ENCODE results near the gene MEF2A.
"Not testable (repeated sequence)": the region's sequence is repeated elsewhere in the genome, so short reads cannot be mapped to it uniquely, and the experiment has no call there.

Gene MEF2A

DNA sequence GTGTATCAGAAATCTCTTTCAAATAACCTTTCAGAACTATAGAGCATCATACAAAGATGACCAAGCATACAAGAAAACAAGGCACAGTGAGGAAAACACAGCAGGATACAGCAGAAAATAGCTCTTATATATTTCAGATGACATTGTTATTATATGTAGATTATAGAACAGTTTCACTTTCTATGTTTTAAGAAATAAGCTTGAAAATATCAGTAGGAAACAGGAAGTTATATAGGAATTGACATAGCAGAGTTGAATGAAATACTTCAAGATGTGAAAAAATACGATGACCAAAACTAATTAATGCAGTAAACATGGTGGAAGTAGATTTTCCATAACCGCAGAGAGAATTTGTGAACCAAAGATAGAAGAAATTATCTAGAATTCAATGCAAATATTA, 92.2 kb downstream of the MEF2A start:
- no peak for DNase-seq

GRCh38 chr15:99662903-99663302, 97.1 kb downstream of the MEF2A start:
- no peak for DNase-seq

GRCh38 chr15:99666073-99666472, 100.3 kb downstream of the MEF2A start:
- not testable (repeated sequence) for DNase-seq

DNA sequence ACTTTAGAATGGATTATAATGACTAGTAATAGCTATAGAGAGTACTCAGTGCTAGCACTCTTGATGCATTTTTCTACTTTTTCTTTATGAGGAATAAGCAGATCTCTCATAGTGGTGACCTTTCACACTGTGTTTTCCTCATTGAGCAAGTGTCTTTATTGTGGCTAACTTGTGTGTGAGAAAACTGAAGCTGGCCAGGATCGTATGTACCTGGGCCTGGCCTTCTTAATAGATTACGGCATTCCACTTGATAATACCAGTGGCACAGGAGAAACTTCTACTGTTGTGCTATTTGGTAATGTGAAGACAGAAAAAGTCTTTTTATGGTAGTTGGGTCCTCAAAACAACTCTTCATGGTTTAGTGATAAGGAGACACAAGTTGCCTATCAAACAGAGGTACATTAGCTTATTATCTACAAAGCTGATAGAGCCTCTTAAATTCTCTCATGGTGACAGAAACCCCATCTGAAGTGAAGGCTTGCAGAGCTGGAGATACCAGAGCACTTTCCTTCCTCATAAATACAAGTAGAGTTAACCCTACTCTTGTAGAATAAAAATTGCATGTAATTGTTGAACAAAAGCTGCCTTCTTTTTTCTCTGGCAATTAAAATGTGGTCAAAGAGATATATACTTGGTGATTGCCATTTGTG, 102.9 kb downstream of the MEF2A start:
- no peak for DNase-seq

DNA sequence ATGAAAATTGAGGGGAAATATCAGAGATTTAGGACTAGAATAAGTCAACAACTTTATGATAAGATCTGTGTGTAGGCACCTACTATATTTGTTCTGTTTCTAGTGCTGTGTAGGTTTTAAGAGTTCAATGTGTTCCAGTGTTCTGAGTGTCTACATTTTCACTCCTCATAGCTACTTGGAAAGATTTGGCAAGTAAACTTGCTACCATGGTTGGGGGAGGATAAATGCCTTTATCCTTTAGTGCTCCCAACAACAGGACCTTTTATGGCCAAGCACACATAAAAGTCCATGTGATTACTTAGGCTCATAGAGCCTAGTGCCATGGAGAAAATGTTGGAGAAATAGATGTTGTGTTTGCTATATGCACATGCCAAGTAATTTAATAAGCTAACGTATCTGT, 103.5 kb downstream of the MEF2A start:
- no peak for DNase-seq

- no peak for DNase-seq
Measured at GRCh38 chr15:99671926-99672635, 106.3 kb downstream of the MEF2A start.

DNA sequence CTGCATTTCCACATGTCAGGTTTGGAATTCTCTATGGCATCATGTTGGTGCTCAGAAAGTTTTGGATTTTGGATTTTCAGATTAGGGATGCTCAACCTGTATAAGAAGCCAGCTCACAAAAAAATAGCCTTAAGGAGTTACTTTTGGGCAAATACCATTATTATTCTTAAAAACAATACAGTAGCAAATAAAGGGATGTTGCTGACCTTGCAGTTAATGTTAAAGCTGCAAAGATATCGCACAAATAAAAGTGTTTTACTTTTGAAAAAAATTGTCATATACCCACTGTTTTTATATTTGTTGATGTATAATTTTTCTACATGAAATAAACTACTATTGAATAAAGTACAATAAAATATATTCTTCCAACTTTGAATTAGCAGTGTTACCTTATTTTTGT, 107.3 kb downstream of the MEF2A start:
- no peak for DNase-seq

GRCh38 chr15:99674279-99674678, 108.5 kb downstream of the MEF2A start:
- DNase-seq, result no peak

GRCh38 chr15:99677540-99678134, 111.9 kb downstream of the MEF2A start:
- DNase-seq, result no peak

DNA sequence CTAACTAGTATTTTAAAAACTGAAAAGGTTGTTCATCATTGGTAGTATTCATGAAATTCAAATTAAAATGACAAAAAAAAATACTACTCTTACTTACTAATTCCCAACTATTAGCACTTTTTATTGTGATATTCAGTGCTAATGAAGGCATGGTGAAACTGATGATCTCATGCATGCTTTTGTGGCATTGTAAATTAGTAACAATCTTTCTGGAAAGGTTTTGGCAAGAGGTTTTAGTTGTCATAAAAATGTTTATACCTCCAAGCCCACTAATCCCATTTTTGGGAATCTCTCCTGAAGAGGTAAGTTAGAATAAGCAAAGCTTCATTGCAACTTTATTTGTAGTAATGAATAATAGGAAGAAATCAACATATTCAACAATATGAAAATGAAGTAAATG, 114.5 kb downstream of the MEF2A start:
- DNase-seq, result no peak

- no peak for DNase-seq
Measured at GRCh38 chr15:99681990-99682389, 116.2 kb downstream of the MEF2A start.

- DNase-seq, result no peak
Measured at GRCh38 chr15:99682455-99682854, 116.7 kb downstream of the MEF2A start.

- DNase-seq, result no peak
Measured at GRCh38 chr15:99683000-99683670, 117.4 kb downstream of the MEF2A start.

GRCh38 chr15:99686290-99686689, 120.5 kb downstream of the MEF2A start:
- no peak for DNase-seq

- no peak for DNase-seq
Measured at GRCh38 chr15:99692825-99693224, 127.0 kb downstream of the MEF2A start.

- DNase-seq, result no peak
Measured at GRCh38 chr15:99696096-99696495, 130.3 kb downstream of the MEF2A start.

GRCh38 chr15:99702895-99703602, 137.3 kb downstream of the MEF2A start:
- no peak for DNase-seq

- no peak for DNase-seq
Measured at GRCh38 chr15:99703603-99704443, 138.0 kb downstream of the MEF2A start.

GRCh38 chr15:99704444-99704838, 138.7 kb downstream of the MEF2A start:
- DNase-seq, result no peak

DNA sequence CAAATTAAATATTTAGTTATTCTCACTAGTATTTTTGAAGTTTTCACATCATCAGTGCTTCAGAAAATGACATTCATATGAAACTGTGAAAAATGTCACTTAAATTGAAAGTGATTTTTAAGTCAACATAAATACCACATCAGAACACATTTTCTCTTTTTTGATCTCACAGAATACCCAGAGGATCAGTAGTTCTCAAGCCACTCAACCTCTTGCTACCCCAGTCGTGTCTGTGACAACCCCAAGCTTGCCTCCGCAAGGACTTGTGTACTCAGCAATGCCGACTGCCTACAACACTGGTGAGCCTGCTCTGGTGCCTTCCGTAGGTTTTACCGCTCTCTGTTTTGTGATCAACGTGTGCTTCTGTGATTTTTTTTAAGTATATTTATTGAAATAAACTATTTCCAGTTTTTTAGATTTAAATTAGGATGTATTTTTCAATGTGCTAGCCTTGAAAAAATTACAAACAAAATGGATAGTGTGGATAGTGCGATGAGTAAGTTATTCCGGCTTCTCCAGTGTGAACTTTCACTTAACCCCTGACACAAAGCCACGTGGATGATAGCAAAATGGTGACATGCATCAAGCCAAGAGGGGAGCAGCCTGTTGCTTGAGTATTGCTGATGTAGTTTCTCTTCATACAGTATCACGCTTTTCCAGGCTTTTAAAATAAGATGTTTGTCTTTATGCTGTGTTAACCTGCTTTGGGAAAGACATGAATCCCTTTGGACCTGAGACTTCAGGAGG, 140.9 kb downstream of the MEF2A start:
- no peak for DNase-seq

GRCh38 chr15:99707473-99708270, 141.9 kb downstream of the MEF2A start:
- DNase-seq, result no peak
